ENCODE measurements around the gene FAM50A. TPM values are rescaled to one million over a fixed set of nuclear protein-coding genes. Genes with fewer than 3 reads are reported as not detected.
"Not testable (repeated sequence)": the region's sequence is repeated elsewhere in the genome, so short reads cannot be mapped to it uniquely, and the experiment has no call there.

Gene FAM50A
- polyA plus RNA-seq (2013, experiment 1 of 2; ENCODE audit: insufficient read length): 130 TPM
- polyA plus RNA-seq (2013, experiment 2 of 2; ENCODE audit: insufficient read length): 116 TPM

GRCh38 chrX:154443992-154444754 is at the start of gene FAM50A:
Gene FAM50A, plus strand, starts transcription at chrX:154444141. Its CDS starts 95 bp downstream, at chrX:154444236.
- DNase-seq: peak; percentile 74

- DNase-seq: not testable (repeated sequence)
Observed at GRCh38 chrX:154396363-154396762, 47.6 kb upstream of the FAM50A start.

- peak; percentile 70 for DNase-seq
Observed at GRCh38 chrX:154396973-154397887, 46.7 kb upstream of the FAM50A start.

- peak; percentile 98 for DNase-seq
Observed at GRCh38 chrX:154397888-154398667, 45.9 kb upstream of the FAM50A start, which contains the start of gene RPL10. Gene RPL10, plus strand, starts transcription at chrX:154398377. Its CDS starts 143 bp downstream, at chrX:154398520.

GRCh38 chrX:154398668-154399526 is 45.0 kb upstream of the FAM50A start:
- peak; percentile 86 for DNase-seq

GRCh38 chrX:154399527-154400368 is 44.2 kb upstream of the FAM50A start:
- DNase-seq: no peak

- DNase-seq: not testable (repeated sequence)
Observed at GRCh38 chrX:154400369-154400817, 43.5 kb upstream of the FAM50A start.

- DNase-seq: peak; percentile 45
Observed at GRCh38 chrX:154401045-154401799, 42.7 kb upstream of the FAM50A start.

- no peak for DNase-seq
Observed at GRCh38 chrX:154401918-154402621, 41.9 kb upstream of the FAM50A start.

- DNase-seq: no peak
Observed at GRCh38 chrX:154402622-154403127, 41.3 kb upstream of the FAM50A start.

GRCh38 chrX:154403192-154403591 is 40.7 kb upstream of the FAM50A start:
- DNase-seq: no peak

GRCh38 chrX:154403858-154404257 is 40.1 kb upstream of the FAM50A start:
- no peak for DNase-seq

GRCh38 chrX:154404625-154405192 is 39.2 kb upstream of the FAM50A start:
- DNase-seq: no peak

- no peak for DNase-seq
Observed at GRCh38 chrX:154408659-154409221, 35.2 kb upstream of the FAM50A start.

- peak; percentile 84 for DNase-seq
Observed at GRCh38 chrX:154409222-154409871, 34.6 kb upstream of the FAM50A start, which contains the start of gene DNASE1L1. Gene DNASE1L1, minus strand, starts transcription at chrX:154409254. Its CDS starts 3,686 bp downstream, at chrX:154405568.

- DNase-seq: peak; percentile 20
Observed at GRCh38 chrX:154411981-154412340, 32.0 kb upstream of the FAM50A start.

- DNase-seq: no peak
Observed at GRCh38 chrX:154412468-154412867, 31.5 kb upstream of the FAM50A start.

Data from fibroblast of skin of scalp (primary cell).